ENCODE measurements around the gene SHTN1. TPM values are rescaled to one million over a fixed set of nuclear protein-coding genes. Genes with fewer than 3 reads are reported as not detected.

Gene SHTN1
- total RNA-seq, 1 donor from 2014 or later = 26.1 TPM

- Mint-ChIP-seq H3K27ac (ENCODE audit: unreplicated experiment) (no peak overlapping the region), H3K9me3 (ENCODE audit: unreplicated experiment) (no peaks in the 10 kb centered on the region), H3K4me3 (ENCODE audit: unreplicated experiment) (no peak overlapping the region), H3K27me3 (ENCODE audit: unreplicated experiment) (no peaks in the 10 kb centered on the region), H3K4me1 (ENCODE audit: unreplicated experiment) (no peaks in the 10 kb centered on the region), H3K36me3 (ENCODE audit: unreplicated experiment) (peaks cover 4% of the 10 kb centered on the region)
- TF ChIP-seq CTCF (IDR thresholded peaks at IDR 0.05) = no peak
- DNase-seq (ENCODE audit: extremely low spot score, unreplicated experiment) = no peak
Observed at GRCh38 chr10:116995648-116996047, 9.3 kb downstream of the SHTN1 start.

- TF ChIP-seq CTCF (IDR thresholded peaks at IDR 0.05) = no peak
- H3K36me3 Mint-ChIP-seq (ENCODE audit: unreplicated experiment) = peaks cover 4% of the 10 kb centered on the region
- H3K27me3 Mint-ChIP-seq (ENCODE audit: unreplicated experiment) = no peaks in the 10 kb centered on the region
- H3K4me1 Mint-ChIP-seq (ENCODE audit: unreplicated experiment) = no peaks in the 10 kb centered on the region
- no peak overlapping the region for H3K27ac Mint-ChIP-seq (ENCODE audit: unreplicated experiment)
- H3K4me3 Mint-ChIP-seq (ENCODE audit: unreplicated experiment) = no peak overlapping the region
- no peak for DNase-seq (ENCODE audit: extremely low spot score, unreplicated experiment)
- no peaks in the 10 kb centered on the region for H3K9me3 Mint-ChIP-seq (ENCODE audit: unreplicated experiment)
Observed at GRCh38 chr10:116994113-116994890, 10.7 kb downstream of the SHTN1 start.

GRCh38 chr10:116993610-116994009 lies 11.4 kb downstream of the SHTN1 start:
- Mint-ChIP-seq H3K36me3 (ENCODE audit: unreplicated experiment) (peaks cover 6% of the 10 kb centered on the region), H3K4me1 (ENCODE audit: unreplicated experiment) (no peaks in the 10 kb centered on the region), H3K9me3 (ENCODE audit: unreplicated experiment) (no peaks in the 10 kb centered on the region), H3K27ac (ENCODE audit: unreplicated experiment) (no peak overlapping the region), H3K27me3 (ENCODE audit: unreplicated experiment) (no peaks in the 10 kb centered on the region), H3K4me3 (ENCODE audit: unreplicated experiment) (no peak overlapping the region)
- DNase-seq (ENCODE audit: extremely low spot score, unreplicated experiment) = no peak
- TF ChIP-seq CTCF (IDR thresholded peaks at IDR 0.05) = no peak

GRCh38 chr10:116992183-116992582 lies 12.8 kb downstream of the SHTN1 start:
- H3K36me3 Mint-ChIP-seq (ENCODE audit: unreplicated experiment) = peaks cover 2% of the 10 kb centered on the region
- peaks cover 2% of the 10 kb centered on the region for H3K4me1 Mint-ChIP-seq (ENCODE audit: unreplicated experiment)
- H3K27me3 Mint-ChIP-seq (ENCODE audit: unreplicated experiment) = no peaks in the 10 kb centered on the region
- no peak overlapping the region for H3K4me3 Mint-ChIP-seq (ENCODE audit: unreplicated experiment)
- H3K27ac Mint-ChIP-seq (ENCODE audit: unreplicated experiment) = no peak overlapping the region
- H3K9me3 Mint-ChIP-seq (ENCODE audit: unreplicated experiment) = no peaks in the 10 kb centered on the region
- DNase-seq (ENCODE audit: extremely low spot score, unreplicated experiment) = no peak
- TF ChIP-seq CTCF (IDR thresholded peaks at IDR 0.05) = no peak

- no peak for DNase-seq (ENCODE audit: extremely low spot score, unreplicated experiment)
- Mint-ChIP-seq H3K36me3 (ENCODE audit: unreplicated experiment) (peaks cover 2% of the 10 kb centered on the region), H3K27ac (ENCODE audit: unreplicated experiment) (no peak overlapping the region), H3K27me3 (ENCODE audit: unreplicated experiment) (no peaks in the 10 kb centered on the region), H3K4me3 (ENCODE audit: unreplicated experiment) (no peak overlapping the region), H3K9me3 (ENCODE audit: unreplicated experiment) (no peaks in the 10 kb centered on the region), H3K4me1 (ENCODE audit: unreplicated experiment) (peaks cover 3% of the 10 kb centered on the region)
- no peak for TF ChIP-seq CTCF (IDR thresholded peaks at IDR 0.05)
Observed at GRCh38 chr10:116990276-116990800, 14.6 kb downstream of the SHTN1 start.

All from osteocyte (in vitro differentiated cells).